Esophagus (tissue), 2 donors: Measurements from ENCODE around the gene PER1. TPM values are rescaled to one million over a fixed set of nuclear protein-coding genes. Genes with fewer than 3 reads are reported as not detected.

Experiments
- H3K27ac ChIP-seq, 2 donors: one replicate each; pipeline ENCODE4 v1.5.1; 2013; ENCODE audit warnings: low read depth in 2 of 2, mild to moderate bottlenecking in 2 of 2, inconsistent platforms in 1 of 2, low read length in 1 of 2, moderate library complexity in 1 of 2
- H3K27me3 ChIP-seq, 2 donors: one replicate each; pipeline ENCODE4 v1.6.1; 2013; ENCODE audit warnings: low read length in 2 of 2, control low read depth in 1 of 2, mild to moderate bottlenecking in 1 of 2; ENCODE audit not compliant: insufficient read depth in 2 of 2, control insufficient read depth in 1 of 2
- H3K36me3 ChIP-seq, 2 donors: one replicate each; pipeline ENCODE4 v1.6.1; 2013; ENCODE audit warnings: low read length in 1 of 2; ENCODE audit not compliant: control insufficient read depth in 2 of 2, insufficient read depth in 2 of 2
- H3K4me1 ChIP-seq, 2 donors: one replicate each; pipeline ENCODE4 v1.6.1; 2013; ENCODE audit warnings: low read length in 1 of 2; ENCODE audit not compliant: control insufficient read depth in 2 of 2, insufficient read depth in 2 of 2
- H3K4me3 ChIP-seq, 2 donors: one replicate each; pipeline ENCODE4 v1.5.1; 2013; ENCODE audit warnings: low read length in 2 of 2, mild to moderate bottlenecking in 2 of 2, low read depth in 1 of 2, moderate library complexity in 1 of 2
- H3K9me3 ChIP-seq, 2 donors: one replicate each; pipeline ENCODE4 v1.6.1; 2013; ENCODE audit warnings: mild to moderate bottlenecking in 2 of 2, low read depth in 1 of 2, low read length in 1 of 2, moderate library complexity in 1 of 2; ENCODE audit not compliant: control insufficient read depth in 2 of 2, insufficient read depth in 1 of 2
- WGBS, 2 donors: extraction: QIAGEN DNeasy Blood & Tissue Kit; methylation state at CpG; one replicate each; pipeline ENCODE4 v1.1.7; 2013; 5-methylcytosine and 5-hydroxymethylcytosine counted together
- polyA plus RNA-seq, 2 donors: library from polyadenylated mRNA; stranded (reverse); fragments of 200-250 nt; gene quantifications; one replicate each; pipeline ENCODE4 v1.2.3, GENCODE V29; 2013
- donor health status: healthy with polysubstance abuse.
- donor health status: Bipolar disorder and iron deficiency.

PER1 gene
- polyA plus RNA-seq, 2 donors, result 44.7 to 85.2 TPM

DNA sequence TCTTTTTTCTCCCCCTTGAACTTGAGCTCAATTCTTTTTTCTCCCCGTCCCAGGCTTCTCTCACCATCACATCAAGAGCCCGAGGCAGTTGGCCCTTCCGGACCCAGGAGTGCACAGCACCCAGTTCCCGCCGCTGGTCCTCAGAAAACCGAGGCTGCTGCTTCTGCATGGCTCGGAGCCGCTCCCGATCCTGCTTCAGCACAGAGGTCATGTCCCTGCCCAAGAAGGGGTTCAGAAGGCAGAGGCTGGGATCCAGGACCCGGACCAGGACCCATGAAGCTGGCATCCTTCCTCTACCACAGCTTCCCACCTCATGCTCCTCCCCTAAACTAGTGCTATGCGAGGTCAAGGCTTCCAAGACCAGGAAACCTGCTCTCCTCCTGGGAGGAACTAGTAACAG lies 10.5 kb downstream of the PER1 start:
- H3K27me3 ChIP-seq, result no peaks in the 10 kb centered on the region
- peaks cover 0 to 2% of the 10 kb centered on the region in 2 donors for H3K9me3 ChIP-seq
- H3K4me3 ChIP-seq, result no peak overlapping the region
- H3K36me3 ChIP-seq, result peaks cover 36 to 60% of the 10 kb centered on the region in 2 donors
- WGBS, 2 donors, result 87% methylated on average over 11 of the region's 11 CpGs
- peak overlapping the region in 1 of 2 donors; percentile 44 for H3K27ac ChIP-seq
- H3K4me1 ChIP-seq, result peaks cover 0 to 8% of the 10 kb centered on the region in 2 donors

DNA sequence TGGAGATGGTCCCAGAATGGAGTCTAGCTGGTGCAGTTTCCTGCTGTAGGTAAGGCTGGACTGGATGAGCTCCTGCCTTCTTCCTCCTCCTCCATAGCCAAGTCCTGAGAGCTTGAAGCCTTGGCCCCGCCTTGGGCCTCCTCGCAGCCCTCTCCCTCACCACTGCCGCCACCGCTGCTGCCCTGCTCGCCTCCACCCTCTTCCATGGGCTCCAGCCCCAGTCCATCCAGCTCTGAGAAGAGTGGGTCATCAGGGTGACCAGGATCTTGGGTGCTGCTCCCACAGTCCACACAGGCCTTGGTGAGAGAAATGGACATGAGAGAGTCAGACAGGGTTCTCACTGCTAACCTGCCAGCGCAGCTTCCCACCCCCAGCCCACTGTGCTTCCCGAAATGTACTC lies 11.2 kb downstream of the PER1 start:
- Histone ChIP-seq H3K4me3 (no peak overlapping the region), H3K27me3 (no peaks in the 10 kb centered on the region), H3K27ac (peak overlapping the region in 1 of 2 donors; percentile 8), H3K4me1 (peaks cover 0 to 8% of the 10 kb centered on the region in 2 donors), H3K36me3 (peaks cover 29 to 53% of the 10 kb centered on the region in 2 donors), H3K9me3 (no peaks in the 10 kb centered on the region)
- WGBS, 2 donors, result 94 to 95% methylated on average over 7 of the region's 7 CpGs

DNA sequence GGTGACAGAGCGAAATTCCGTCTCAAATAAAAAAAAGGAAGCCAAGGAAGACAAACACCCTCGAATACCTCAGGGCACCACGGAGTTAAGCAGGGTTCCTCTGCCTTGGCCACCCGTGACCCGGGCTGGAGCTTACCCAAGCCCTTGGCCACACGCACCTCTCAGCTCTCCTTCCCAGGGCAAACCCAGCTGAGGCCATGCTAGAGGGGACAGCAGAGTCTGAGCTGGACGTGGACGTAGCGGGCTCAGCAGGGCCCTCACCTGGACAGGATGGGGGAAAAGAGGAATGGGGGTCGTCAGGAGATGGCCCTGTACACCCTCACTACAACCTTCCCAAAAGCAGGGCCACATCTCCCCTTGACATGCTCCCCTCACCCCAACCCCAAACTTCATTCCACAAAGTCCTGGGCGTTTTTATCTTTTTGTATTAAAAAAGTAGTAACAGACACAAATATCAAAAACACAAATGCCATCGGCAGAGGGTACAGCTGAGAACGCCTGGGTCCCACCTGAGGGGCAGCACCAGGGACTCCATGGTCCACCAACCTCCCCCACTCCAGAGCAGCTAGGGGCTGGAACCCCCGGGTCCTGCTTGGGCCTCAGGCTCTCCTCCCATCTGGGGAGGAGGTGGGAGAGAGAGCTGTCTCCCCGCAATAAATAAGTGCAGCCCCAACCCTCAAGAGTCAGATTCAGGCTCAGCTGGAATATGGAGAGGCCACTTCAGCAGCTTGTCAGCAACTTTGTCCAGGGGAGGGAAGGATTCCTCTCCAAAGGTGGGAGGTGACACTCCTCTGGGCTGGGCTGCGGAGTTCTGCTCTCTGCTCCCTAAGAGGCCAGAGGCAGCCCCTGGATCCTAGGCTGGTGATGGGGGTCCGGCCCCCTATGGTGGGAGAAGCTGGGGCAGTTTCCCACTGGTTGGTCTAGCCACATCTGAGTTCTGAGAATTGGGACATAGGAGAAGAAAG lies 11.9 kb downstream of the PER1 start:
- H3K4me3 ChIP-seq, result no peak overlapping the region
- H3K36me3 ChIP-seq, result peaks cover 24 to 47% of the 10 kb centered on the region in 2 donors
- H3K27ac ChIP-seq, result peak overlapping the region in 1 of 2 donors; percentile 59
- 76 to 77% methylated on average over 16 to 18 of the region's 18 CpGs for WGBS, 2 donors
- H3K4me1 ChIP-seq, result peaks cover 0 to 8% of the 10 kb centered on the region in 2 donors
- no peaks in the 10 kb centered on the region for H3K27me3 ChIP-seq
- H3K9me3 ChIP-seq, result no peaks in the 10 kb centered on the region

DNA sequence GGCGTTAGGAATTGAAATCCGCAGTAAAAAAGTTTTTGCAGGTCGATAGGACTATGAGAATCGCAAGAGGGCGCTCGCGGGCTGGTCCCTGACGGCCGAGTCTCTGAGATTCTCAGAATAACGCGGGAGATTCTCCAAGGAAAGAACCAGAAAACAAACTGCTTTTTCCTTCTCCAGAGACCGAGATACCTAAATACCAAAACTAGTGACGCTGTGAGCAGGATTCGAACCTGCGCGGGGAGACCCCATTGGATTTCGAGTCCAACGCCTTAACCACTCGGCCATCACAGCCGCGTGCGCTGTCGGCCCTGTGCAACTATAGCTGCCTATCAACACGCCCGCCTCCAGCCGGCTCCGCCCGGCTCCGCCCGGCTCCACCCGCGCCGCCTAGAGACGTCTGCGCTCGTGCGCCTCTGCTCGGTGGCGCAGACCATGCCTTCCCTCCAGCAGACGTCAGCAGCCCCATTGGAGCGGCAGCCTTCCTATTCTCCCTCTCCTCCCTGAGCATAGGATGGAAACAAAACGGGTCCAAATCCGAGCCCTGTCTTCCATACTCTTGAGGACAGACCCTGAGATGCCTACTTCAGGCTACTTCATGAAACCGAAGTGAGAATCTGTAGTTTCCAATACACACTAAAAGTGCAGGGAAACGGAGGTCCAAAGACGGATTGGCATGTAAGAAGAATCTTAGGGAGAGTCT lies 13.4 kb downstream of the PER1 start:
- Histone ChIP-seq H3K4me3 (peak overlapping the region; percentile 1 to 39), H3K27me3 (no peaks in the 10 kb centered on the region), H3K27ac (peak overlapping the region; percentile 88 to 97), H3K36me3 (peaks cover 17 to 34% of the 10 kb centered on the region in 2 donors), H3K9me3 (no peaks in the 10 kb centered on the region), H3K4me1 (peaks cover 0 to 8% of the 10 kb centered on the region in 2 donors)
- 0 to 1% methylated on average over 46 of the region's 46 CpGs for WGBS, 2 donors

DNA sequence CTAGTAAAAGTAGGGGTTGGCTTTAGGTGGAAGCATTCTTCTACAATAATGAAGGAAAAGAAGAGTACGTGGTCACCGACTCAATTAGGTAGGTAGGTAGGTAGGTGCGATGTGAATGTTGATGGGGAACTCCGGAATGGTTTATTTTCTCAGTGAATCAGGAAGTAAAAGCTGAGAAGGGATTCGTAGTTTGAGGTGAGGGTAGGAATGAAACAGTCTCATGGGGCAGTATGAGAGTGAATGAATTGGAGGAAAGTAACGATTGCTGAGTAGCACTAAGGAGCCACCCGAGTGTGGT lies 13.9 kb downstream of the PER1 start:
- H3K27ac ChIP-seq, result peak overlapping the region; percentile 88 to 97
- peaks cover 14 to 29% of the 10 kb centered on the region in 2 donors for H3K36me3 ChIP-seq
- 1 to 2% methylated on average over 7 of the region's 7 CpGs for WGBS, 2 donors
- no peaks in the 10 kb centered on the region for H3K27me3 ChIP-seq
- no peaks in the 10 kb centered on the region for H3K9me3 ChIP-seq
- no peak overlapping the region for H3K4me3 ChIP-seq
- peaks cover 0 to 8% of the 10 kb centered on the region in 2 donors for H3K4me1 ChIP-seq

DNA sequence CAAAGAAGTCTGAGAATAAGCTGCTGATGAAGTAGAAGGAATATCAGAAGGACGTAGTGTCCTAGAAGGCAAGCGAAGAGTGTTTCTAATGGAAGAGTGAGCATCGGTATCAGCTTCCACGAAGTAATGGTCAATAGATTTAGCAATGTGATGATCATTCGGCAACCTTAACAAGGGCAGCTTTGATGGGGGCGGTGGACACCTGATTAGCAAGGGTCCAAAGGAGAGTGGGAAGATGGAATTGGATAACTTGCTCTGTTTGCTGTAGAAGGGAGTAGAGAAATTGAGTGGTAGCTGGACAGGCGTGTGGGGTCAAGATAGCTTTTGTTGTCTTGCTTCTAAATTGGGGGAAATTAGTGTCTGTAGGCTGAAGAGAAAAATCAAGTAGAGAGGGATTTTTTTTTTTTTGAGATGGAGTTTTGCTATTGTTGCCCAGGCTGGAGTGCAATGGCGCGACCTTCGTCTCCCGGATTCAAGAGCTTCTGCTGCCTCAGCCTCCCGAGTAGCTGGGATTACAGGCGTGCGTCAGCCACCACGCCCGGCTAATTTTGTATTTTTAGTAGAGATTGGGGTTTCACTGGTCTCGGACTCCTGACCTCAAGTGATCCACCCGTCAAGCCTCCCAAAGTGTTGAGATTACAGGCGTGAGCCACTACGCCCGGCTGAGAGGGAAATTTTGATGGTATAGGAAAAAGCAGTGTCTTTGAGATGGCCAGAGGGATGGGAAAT lies 14.4 kb downstream of the PER1 start:
- WGBS, 2 donors, result 28 to 35% methylated on average over 21 of the region's 21 CpGs
- Histone ChIP-seq H3K36me3 (peaks cover 14 to 26% of the 10 kb centered on the region in 2 donors), H3K4me1 (peaks cover 0 to 8% of the 10 kb centered on the region in 2 donors), H3K9me3 (no peaks in the 10 kb centered on the region), H3K4me3 (no peak overlapping the region), H3K27me3 (no peaks in the 10 kb centered on the region), H3K27ac (peak overlapping the region in 1 of 2 donors; percentile 88)

DNA sequence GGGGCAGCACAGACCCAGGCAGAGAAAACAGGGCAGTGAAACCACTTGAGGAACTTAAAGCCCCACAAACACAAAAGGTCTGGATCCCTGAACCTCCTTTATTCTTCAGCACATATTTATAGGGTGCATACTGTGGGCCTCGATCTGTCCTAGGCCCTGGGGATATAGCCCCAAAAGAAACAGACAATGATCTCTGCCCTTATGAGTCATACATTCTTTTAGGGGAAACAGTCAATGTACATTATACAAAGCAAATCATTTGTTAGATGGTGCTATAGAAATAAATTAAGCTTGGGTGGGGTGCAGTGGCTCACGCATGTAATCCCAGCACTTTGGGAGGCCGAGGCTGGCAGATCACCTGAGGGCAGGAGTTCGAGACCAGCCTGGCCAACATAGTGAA lies 18.3 kb downstream of the PER1 start:
- Histone ChIP-seq H3K27ac (no peak overlapping the region), H3K4me1 (peaks cover 0 to under 1% of the 10 kb centered on the region in 2 donors), H3K9me3 (no peaks in the 10 kb centered on the region), H3K36me3 (no peaks in the 10 kb centered on the region), H3K27me3 (no peaks in the 10 kb centered on the region), H3K4me3 (no peak overlapping the region)
- WGBS, 2 donors, result 50 to 67% methylated on average over 4 of the region's 4 CpGs

DNA sequence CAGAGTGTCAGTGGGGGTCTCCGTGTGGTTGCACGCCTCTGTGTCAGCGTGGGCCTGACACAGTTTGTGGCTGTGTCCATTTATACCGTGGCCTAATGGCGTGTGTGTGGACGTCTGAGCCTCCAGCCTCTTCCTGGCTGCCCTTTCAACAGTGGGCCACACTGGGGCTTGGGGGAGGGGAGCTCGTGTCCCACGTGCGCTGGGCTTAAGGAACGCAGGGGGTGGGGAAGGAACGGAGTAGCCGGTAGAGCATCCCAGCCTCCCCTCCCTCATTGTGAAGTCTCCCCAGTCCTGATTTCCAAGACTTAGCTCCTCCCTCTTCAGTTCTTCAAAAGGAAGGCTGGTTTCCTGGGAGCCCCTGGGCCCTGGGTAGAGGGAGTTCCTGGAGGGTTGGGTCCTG lies 18.8 kb downstream of the PER1 start:
- Histone ChIP-seq H3K4me1 (no peaks in the 10 kb centered on the region), H3K36me3 (no peaks in the 10 kb centered on the region), H3K9me3 (no peaks in the 10 kb centered on the region), H3K27ac (no peak overlapping the region), H3K27me3 (no peaks in the 10 kb centered on the region), H3K4me3 (no peak overlapping the region)
- WGBS, 2 donors, result 73 to 81% methylated on average over 12 of the region's 12 CpGs

DNA sequence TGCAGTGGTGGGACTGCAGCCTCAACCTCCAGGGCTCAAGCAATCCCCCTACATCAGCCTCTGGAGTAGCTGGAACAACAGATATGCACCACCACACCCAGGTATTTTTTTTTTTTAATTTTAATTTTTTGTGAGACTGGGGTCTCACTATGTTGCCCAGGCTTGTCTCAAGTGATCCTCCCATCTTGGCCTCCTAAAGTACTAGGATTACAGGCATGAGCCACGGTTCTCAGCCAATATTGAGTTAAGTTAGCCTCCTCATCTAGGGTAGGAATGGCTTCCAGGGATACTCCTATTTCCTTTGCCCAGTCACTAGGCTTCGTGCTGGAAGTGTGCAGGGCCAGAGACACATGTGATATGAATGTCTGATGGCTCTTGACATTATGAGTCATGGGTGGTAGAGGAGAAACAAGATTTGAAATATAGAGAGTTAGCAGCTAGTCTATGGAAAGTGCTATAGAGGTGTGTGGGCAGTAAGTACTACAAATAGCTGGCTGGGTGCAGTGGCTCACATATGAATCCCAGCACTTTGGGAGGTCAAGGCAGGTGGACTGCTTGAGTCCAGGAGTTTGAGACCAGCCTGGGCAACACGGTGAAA lies 20.3 kb downstream of the PER1 start:
- WGBS, 2 donors, result 62 to 67% methylated on average over 3 of the region's 3 CpGs
- Histone ChIP-seq H3K4me1 (no peaks in the 10 kb centered on the region), H3K27ac (no peak overlapping the region), H3K36me3 (no peaks in the 10 kb centered on the region), H3K9me3 (no peaks in the 10 kb centered on the region), H3K27me3 (no peaks in the 10 kb centered on the region), H3K4me3 (no peak overlapping the region)
